ENCODE data around the gene TMEM50B. TPM values are rescaled to one million over a fixed set of nuclear protein-coding genes. Genes with fewer than 3 reads are reported as not detected.
"Not testable (repeated sequence)": the region's sequence is repeated elsewhere in the genome, so short reads cannot be mapped to it uniquely, and the experiment has no call there.

Gene TMEM50B
- total RNA-seq (2014; rRNA removed; shearing (Covaris generic)), result 34.9 and 39.4 TPM in 2 replicates

DNA sequence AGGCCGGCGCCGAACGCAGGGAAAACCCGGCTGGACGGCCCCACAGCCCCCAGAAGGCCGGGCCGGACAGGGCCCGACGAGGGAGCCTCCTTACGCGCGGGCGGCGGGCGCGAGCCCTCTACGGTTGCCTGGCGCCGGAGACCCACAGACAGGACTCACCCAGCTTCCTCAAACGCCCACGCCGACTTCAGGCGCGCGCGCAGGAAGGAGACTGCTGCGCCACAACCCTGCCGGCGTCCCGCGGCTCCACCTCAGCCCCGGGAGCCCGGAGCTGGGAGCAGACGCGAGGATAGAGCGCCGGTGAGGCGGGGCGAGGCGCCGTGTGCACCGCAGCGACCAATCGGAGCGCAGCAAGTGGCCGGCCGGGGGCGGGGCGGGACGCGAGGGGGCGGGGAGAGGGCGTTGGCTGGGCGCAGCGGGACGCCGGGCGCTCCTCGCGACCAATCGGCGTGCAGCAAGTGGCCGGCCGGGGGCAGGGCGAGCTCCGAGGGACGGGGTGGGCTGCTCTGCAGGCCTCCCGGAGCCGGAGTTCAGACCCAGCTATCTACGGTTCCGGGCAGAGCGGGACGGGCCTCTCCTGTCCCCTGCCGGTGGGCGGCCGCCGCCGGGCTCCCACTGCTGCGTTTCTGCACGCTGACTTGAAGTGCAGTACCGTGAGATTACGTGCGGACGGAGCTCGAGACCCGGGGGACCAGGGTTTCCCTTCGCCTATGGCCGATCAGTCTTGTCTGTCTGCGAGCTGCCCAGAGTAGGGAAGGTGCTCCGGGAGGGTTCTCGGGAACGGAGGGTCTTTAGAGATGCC, at the start of gene TMEM50B:
TMEM50B (minus strand) TSS at position 296 of the 802 bp plus-strand sequence. CDS start 11,089 bp downstream, outside the sequence.
- DNase-seq (ENCODE audit: low read depth), result peak; percentile 99

DNA sequence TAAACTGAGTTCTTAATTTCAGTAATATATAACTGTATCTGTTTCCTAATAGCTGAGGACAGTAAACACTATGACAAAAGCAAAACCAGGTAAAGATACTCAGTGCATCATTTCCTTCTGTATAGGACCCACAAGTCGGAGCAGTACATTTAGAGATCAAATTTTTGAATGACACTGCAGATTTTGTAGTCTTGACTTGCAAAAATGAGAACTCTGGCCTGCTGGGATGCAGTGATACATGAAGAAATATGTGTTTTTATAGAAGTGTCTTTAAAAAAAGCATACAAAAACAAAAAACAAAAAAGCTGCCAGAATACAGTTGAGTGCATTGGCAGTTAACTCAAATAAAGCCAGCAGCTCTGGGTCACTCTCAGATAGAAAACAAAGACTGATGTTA, 43.2 kb upstream of the TMEM50B start:
- DNase-seq (ENCODE audit: low read depth), result no peak

DNA sequence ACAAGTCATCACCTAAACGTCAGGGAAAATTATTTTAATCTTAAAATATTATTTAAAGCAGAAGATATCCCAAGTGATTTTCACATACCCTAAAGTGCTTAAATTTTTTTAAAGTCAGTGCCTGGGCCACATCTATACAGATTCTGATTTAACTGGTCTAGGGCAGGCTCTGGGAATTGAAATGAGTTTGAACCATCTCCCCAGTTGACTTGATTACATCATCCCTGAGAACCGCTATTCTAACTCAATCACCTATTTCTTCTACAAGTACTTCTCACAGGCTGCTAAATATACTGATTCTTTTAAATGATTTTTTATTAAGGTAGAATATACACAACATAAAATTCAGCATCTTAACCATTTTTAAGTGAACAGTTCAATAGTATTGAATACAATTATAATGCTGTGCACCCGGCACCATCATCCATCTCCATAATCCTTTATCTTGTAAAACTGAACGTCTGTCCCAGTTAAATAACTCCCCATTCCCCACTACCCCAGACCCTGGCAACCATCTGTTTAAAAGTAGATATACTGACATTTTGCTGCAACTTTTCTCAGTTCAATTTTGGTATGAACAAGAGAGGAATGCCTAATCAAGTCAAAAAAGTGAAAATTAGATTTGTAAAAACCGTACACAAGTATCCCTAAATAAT, 42.7 kb upstream of the TMEM50B start:
- no peak for DNase-seq (ENCODE audit: low read depth)

DNA sequence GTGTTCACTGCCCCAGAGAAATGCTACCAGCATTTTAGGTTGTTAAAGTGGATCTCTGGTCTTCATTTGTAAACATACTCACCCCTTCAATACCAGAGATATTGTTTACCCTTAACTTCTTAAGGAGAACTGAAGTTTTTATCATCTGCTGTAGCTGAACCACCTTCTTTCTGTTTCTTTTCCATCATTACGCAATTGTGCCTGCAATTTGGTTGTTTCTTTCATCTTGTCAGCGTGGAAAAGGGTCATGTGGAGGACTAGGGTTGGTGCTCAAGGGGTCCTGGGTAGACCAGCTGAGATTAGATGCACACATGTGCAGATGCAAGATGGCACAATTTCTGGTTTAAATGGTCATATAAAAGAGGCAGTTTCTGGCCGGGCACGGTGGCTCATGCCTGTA, 39.1 kb upstream of the TMEM50B start:
- no peak for DNase-seq (ENCODE audit: low read depth)

DNA sequence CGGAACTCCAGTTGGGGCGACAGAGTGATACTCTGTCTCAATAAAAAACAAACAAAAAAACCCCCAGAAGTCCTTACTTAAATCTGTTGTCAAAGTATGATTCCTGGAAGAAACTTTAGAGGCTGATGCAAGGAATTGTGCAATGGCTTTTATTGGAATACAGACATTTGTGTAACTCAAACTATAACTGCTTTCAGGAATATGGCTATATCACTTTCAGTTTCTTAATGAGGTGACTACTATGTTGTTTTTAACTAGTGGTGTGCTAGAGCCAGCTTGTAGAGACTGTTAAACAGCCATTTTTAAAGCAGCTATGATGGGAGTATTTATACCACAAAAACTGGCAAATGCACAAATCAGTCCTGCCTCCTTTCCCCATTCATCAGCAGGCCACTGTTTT, 34.5 kb upstream of the TMEM50B start:
- DNase-seq (ENCODE audit: low read depth), result no peak

DNA sequence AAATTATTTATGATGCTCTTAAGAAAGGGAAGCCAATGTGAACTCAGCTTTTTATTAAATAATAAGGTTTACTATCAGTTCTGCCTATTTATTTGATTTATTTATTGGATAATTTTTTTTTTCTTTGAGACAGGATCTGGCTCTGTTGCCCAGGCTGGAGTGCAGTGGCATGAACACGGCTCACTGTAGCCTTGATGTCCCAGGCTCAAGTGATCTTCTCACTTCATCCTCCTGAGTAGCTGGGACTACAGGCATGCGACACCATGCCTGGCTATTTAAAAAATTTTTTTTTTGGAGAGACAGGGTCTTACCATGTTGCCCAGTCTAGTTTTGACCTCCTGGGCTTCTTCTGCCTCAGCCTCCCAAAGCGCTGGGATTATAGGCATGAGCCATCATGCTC, 32.7 kb upstream of the TMEM50B start:
- DNase-seq (ENCODE audit: low read depth), result no peak

DNA sequence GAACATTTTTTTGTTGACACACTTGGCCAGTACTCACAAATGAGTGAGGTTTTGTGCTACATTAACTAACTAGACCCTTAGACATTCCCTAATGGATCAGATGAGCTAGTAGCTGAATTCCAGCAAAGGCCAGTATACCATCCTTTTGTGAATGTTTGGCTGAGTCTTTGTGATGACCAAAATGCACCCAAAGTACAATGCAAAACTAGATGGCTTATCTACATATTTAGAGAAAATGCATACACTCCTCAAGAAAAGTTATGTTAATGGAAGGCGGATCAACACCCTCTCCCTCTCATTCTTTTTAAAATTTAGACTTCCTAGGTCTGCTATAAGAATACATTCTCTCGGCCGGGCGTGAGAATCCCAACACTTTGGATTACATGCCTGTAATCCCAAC, 31.9 kb upstream of the TMEM50B start:
- no peak for DNase-seq (ENCODE audit: low read depth)

DNA sequence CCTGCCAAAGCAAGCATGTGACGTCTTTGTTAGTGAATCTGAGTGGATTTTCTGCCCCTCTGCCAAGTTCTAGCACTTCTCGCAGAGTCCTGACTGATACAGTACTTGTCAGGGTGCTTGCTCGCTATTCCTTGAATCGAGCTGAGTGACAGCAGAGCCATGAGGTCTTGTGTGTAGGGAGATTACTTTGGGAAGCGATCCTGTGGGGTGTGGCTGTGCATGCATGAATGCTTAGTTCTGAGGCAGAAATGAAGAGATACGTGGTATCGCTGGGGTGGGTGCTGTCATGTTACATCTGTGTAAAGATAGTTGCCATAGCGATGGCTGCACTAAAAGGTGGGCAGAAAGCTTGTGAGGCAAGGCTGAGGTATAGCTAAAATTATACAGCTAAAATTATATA, 31.1 kb upstream of the TMEM50B start:
- no peak for DNase-seq (ENCODE audit: low read depth)

DNA sequence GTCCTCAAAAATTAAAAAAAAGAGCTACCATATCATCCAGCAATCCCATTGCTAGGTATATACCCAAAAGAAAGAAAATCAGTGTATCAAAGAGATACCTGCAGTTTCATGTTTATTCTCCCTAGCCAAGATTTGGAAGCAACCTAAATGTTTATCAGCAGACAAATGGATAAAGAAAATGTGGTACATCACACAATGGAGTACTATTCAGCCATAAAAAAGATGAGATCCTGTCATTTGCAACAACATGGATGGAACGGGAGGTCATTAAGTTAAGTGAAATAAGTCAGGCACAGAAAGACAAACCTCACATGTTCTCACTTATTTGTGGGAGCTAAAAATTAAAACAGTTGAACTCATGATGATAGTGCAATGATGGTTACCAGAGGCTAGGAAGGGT, 27.2 kb upstream of the TMEM50B start:
- DNase-seq (ENCODE audit: low read depth), result not testable (repeated sequence)

DNA sequence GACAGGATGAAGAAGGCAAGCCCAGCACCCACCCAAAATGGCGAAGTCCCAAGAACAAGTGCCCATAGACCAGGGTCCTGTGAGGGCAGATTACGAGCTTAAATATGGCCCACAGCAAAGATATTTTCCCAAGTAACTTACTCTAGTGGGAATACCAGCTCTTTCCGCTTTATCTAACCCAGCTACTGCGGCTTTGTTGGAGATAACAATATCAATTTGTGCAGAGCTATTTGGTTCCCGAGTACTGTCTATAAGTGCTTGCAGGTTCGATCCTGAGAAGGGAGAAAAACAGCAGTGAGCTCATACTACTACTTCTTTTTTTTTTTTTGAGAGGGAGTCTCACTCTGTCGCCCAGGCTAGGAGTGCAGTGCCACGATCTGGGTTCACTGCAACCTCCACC, 26.1 kb upstream of the TMEM50B start:
- no peak for DNase-seq (ENCODE audit: low read depth)

DNA sequence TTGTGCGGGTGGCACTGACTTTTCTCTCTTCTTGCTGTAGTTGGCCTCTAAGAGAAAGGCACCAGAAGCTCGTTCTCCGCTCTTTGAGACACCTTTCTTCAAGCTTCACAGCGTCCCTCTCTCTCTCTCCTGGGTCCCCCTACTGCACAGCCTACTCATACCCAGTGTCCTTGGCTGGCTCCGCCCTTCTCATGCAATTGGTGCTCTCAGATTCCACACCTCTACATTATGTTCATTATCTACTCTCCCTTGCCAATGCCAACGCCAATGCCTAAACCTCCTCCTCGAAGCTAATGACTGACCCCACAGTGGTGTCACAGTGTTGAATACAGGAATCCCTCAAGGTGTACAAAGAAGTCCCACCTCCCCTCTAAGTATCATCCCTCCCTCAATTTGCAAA, 16.6 kb upstream of the TMEM50B start:
- DNase-seq (ENCODE audit: low read depth), result no peak

DNA sequence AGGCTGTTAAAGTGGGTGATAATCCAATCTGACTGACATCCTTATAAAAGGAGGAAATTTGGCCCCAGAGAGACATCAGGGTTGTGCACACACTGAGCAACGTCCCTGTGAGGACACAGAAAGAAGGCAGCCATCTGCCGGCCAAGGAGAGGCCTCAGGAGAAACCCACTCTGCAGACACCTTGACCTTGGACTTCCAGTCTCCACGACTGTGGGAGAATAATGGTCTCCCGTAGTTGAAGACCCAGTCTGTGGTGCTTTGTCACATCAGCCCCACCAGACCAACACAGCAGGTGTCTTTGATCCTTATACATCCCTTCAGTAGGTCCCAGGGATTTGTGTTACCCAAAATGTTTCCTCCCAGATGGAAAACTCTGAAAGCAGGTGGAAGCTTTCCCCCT, 16.0 kb upstream of the TMEM50B start:
- DNase-seq (ENCODE audit: low read depth), result no peak

DNA sequence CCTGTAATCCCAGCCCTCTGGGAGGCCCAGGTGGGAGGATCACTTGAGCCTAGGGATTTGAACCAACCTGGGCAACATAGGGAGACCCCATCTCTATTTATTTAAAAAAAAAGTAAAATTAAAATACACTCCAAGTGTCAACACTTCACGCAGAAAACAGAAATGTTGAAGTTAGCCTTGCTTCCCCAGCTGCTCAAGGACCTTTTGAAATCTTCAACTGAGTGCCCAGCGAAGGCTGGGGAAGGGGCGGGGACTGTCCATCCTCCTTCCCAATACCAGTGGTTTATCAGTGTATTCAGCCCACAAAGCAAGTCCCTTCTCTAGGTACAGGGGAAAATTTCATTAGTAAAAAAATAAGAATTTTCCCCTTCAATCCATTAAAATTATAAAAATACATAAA, 14.0 kb upstream of the TMEM50B start:
- no peak for DNase-seq (ENCODE audit: low read depth)

DNA sequence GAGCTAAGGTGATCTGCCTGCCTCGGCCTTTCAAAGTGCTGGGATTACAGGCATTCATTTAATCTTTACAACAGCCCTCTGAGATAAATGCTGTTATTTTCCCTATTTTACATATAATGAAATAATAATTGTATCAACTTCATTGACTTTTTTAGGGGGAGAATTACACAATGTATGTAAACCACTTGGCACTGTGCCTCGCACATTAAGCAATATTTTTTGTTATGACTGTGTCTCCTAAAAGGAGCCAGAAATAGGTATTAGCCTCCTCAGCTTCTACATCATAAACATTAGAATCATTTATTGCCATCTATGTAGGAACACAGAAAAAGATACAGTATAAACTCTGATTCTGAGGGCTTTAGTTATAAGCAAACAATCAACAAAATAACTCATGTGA, 12.8 kb upstream of the TMEM50B start:
- DNase-seq (ENCODE audit: low read depth), result no peak

DNA sequence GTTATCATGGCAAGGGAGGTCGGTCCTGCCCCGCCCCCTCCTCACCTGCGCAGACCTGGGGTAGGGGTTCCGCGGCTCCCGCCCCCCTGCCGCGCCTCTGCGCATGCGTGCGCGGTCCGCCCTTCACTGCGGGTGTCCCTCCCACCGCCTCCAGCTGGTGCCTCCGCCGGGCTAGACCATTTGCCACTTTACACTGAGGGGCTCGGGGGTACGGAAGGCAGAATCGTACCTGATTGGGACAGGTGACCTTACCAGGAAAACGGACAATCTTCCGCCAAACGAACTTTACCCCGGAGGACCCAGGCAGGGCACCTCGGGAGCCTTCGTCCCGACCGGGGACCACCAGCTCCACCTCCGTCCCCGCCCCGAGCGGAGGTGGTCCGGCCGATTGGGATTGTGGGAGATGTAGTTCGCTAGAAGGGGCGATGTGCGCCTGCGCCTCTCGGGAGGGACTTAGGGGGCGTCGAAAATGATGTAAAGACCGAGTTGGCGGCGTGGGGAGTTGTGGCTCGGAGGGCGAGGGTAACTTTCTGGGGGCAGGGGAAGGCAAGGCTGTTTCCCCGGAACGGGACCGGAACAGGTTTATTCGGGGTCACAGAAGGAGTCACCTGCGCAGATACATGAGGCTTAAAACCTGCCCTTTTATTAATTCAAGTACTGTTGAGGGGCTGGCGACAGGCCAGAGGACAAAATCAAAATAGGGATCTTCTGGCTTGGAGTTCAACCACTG, 11.8 kb upstream of the TMEM50B start, which contains the start of gene DNAJC28:
DNAJC28 (minus strand) TSS at position 344 of the 730 bp plus-strand sequence. CDS start 2,323 bp downstream, outside the sequence.
- peak; percentile 98 for DNase-seq (ENCODE audit: low read depth)

DNA sequence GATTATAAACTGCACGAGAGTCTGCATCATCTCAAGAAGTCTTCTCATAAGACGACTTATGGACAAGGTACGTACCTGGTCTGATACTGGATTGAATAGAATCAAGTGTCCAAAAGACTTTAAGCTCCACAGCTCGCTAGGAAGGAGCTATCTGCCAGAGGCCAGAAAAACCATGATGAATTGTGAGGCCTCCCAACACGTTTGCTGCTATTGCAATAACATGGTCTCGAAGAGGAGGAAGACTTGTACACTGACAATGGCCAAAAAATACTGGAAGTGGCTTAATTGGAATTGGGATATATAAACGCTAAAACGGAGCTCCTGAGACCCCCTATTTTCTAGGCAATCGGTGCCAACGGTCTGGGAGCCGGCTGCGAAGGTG, 11.2 kb upstream of the TMEM50B start:
- DNase-seq (ENCODE audit: low read depth), result no peak

DNA sequence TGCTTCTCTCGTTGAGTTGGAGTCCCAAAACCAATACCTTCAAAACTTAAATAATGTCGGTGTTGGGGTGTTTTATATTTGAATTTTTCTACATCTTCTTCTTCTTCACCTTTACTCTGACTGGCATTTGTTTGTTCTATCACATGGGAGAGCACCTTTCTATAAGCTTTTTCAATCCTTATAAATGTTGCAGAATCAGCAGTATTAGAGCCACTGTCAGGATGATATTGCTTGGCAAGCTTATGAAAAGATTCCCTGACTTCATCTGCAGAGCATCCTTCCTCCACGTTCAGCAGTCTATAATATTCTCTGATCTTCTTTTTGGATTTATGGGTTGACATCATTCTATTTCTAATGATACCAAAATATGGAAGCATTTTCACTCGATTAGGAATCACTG, 9.2 kb upstream of the TMEM50B start:
- DNase-seq (ENCODE audit: low read depth), result no peak

DNA sequence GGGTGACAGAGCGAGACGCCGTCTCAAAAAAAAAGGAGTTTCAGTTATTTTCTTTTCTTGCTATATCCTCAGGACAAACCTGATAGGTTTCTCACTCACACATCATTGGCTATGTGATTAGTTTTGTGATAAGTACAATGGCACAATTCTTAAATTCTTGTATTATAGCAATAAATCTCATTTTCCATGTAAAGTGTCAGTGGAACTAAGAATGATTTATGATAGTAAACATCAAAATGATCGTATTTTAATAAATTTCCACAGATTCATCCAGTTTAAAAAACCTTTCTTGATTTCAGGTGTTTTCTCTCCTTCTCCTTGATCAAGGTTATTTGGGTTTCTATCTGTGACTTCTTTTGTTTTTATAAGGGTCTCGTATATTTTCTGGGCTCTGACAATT, 8.2 kb upstream of the TMEM50B start:
- DNase-seq (ENCODE audit: low read depth), result no peak

DNA sequence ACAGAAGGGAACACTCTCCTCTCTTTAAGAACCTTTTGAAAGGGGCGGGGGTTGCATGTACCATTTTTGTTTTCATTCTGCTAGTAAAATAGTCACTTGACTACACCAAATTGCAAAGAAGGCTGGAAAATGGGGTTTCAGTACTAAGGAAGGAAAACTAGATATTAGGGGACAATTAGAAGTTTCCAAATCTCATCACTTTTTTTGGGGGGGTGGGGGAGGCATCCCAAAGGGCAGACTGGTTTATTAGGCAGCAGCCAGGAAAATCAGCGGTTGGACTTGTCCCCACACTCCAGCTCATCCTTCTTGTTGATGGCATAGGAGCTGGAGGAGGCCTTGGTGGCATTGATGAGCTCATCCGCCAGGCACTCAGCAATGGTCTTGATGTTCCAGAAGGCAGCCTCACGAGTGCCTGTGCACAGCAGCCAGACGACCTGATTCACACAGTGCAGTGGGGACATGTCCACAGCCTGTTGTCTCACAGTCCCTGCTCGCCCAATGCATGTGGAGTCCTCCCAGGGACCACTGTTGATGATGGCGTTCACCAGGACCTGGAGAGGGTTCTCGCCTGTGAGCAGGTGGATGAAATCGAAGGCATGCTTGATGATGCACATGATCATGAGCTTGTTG, 1.7 kb upstream of the TMEM50B start:
- DNase-seq (ENCODE audit: low read depth), result peak; percentile 11

DNA sequence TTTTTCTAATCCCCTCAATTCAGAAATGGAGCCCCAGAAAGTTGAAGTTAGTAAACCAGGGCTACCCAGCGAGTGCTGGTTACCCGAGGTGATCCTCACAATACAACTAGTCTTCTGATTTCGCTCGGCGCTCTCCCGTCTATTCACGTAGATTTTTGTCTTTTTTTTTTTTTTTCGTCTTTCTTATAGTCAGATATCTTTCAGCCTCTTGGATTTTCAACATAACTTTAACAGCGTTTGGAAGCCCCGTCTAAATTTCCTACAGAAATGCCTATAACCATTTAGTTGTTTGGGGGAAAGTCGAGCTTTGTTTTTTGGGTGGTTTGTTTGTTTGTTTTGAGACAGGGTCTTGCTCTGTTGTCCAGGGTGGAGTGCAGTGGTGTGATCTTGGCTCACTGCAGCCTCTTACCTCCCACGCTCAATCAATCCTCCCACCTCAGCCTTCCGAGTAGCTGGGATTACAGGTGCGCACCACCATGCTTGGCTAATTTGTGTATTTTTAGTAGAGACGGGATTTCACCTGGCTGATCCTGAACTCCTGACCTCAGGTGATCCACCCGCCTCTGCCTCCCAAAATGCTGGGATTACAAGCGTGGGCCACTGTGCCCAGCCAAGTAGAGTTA, 818 bp upstream of the TMEM50B start:
- DNase-seq (ENCODE audit: low read depth), result no peak

DNA sequence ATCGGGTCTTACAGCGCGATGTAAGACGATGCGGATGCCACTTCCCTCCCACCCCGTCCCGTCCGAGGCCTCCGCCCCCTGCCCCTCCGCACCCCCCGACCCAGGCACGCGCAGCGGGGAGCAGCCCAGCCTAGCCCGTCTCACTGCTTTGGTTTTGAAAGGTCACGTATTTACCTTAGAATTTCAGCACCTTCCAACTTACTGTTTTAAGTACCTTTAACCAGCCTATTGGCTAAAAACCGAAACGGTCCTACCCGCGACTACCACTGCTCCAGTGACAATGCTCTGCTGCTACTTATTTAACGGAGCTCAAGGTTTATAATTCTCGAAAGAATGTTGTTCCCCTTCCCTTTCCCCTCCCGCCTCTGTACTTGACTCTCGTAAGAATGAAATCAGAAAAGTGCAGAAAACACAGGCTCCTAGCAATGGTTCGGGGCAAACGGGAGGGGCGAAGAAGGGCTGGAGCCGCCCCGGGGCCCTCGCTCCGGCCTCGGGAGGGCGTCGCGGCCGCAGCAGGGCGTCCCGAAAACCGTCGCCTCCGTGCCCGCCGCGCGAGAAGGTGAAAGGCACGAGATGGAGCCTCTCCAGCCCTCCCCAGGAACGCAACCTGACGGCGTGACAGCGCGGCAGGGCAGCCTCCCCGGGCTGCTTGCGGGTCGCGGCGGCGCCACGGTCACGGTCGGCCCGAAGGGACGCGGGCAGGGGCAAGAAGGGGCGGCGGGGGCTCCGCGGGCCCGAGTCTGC, 667 bp downstream of the TMEM50B start:
- peak; percentile 53 for DNase-seq (ENCODE audit: low read depth)

Data from Daoy (cell line).